Vagina (tissue), 2 donors: ENCODE results near the gene OTOS. TPM values are rescaled to one million over a fixed set of nuclear protein-coding genes. Genes with fewer than 3 reads are reported as not detected.

Source experiments
- DNase-seq, 2 donors: peaks; one replicate each; pipeline ENCODE4 v3.0.0-alpha.2; 2017; ENCODE audit errors: extremely low spot score in 2 of 2
- H3K27ac ChIP-seq: fragments of 200-600 bp; sonication (generic); one replicate; pipeline ENCODE4 v1.5.1; 2019
- H3K27me3 ChIP-seq: fragments of 200-600 bp; sonication (generic); one replicate; pipeline ENCODE4 v1.5.1; 2019
- H3K36me3 ChIP-seq, 2 donors: fragments of 200-600 bp; sonication (generic); one replicate each; pipeline ENCODE4 v1.5.1; 2017 to 2019
- H3K4me1 ChIP-seq: fragments of 200-600 bp; sonication (generic); one replicate; pipeline ENCODE4 v1.5.1; 2019
- H3K4me3 ChIP-seq, 2 donors: fragments of 200-600 bp; sonication (generic); 1 replicate in 1 of 2; 2 replicates in 1 of 2; pipeline ENCODE4 v1.5.1; 2016 to 2019
- H3K9me3 ChIP-seq: fragments of 200-600 bp; sonication (generic); one replicate; pipeline ENCODE4 v1.5.1; 2019
- CTCF ChIP-seq, 3 experiments: fragments of 450-650 bp in 2 of 3; fragments of 200-600 bp in 1 of 3; sonication (generic) in 1 of 3; IDR thresholded peaks; one replicate each; pipeline ENCODE4 v1.5.1; 2017 to 2019; ENCODE audit warnings: antibody characterized with exemption in 3 of 3, mild to moderate bottlenecking in 2 of 3, moderate library complexity in 2 of 3
- POLR2A ChIP-seq, 2 donors: fragments of 450-650 bp; IDR thresholded peaks; one replicate each; pipeline ENCODE4 v1.6.1; 2017; ENCODE audit warnings: antibody characterized with exemption in 2 of 2, mild to moderate bottlenecking in 2 of 2, moderate library complexity in 2 of 2
- POLR2AphosphoS5 ChIP-seq, 2 donors: sonication (generic); formaldehyde crosslinking; IDR thresholded peaks; one replicate each; pipeline ENCODE4 v1.9.0; 2017; ENCODE audit warnings: antibody characterized with exemption in 2 of 2, mild to moderate bottlenecking in 2 of 2, low read depth in 1 of 2; ENCODE audit not compliant: insufficient read depth in 1 of 2
- intact Hi-C: fragments of 100-400 bp; cut with DNase I; formaldehyde crosslinking; loops from one replicate; pipeline ENCODE4 v1.15.1; 2023
- total RNA-seq: library from RNA; depleted of rRNA; stranded (reverse); fragments of >200 nt; gene quantifications from one replicate; pipeline ENCODE4 v1.2.3, GENCODE V29; 2016

Gene OTOS
- total RNA-seq, 1 donor from 2014 or later = not detected

- intact Hi-C loops = no loop called here
- Histone ChIP-seq H3K36me3 (no peaks in the 10 kb centered on the region), H3K4me3 (no peak overlapping the region), H3K27ac (no peak overlapping the region), H3K4me1 (no peaks in the 10 kb centered on the region), H3K9me3 (no peaks in the 10 kb centered on the region), H3K27me3 (no peaks in the 10 kb centered on the region)
- DNase-seq = no peak
- no peak for TF ChIP-seq CTCF (IDR thresholded peaks at IDR 0.05)
- no peak for TF ChIP-seq POLR2A (IDR thresholded peaks at IDR 0.05)
- TF ChIP-seq POLR2AphosphoS5 (IDR thresholded peaks at IDR 0.05; ENCODE audit: insufficient read depth in 1 of 2, low read depth in 1 of 2) = no peak
Measured at GRCh38 chr2:240157147-240157470, 16.7 kb upstream of the OTOS start.

GRCh38 chr2:240156435-240157146 is 16.1 kb upstream of the OTOS start:
- Histone ChIP-seq H3K4me3 (no peak overlapping the region), H3K27ac (no peak overlapping the region), H3K9me3 (no peaks in the 10 kb centered on the region), H3K27me3 (no peaks in the 10 kb centered on the region), H3K4me1 (no peaks in the 10 kb centered on the region), H3K36me3 (no peaks in the 10 kb centered on the region)
- TF ChIP-seq CTCF (IDR thresholded peaks at IDR 0.05) = no peak
- no peak for TF ChIP-seq POLR2AphosphoS5 (IDR thresholded peaks at IDR 0.05; ENCODE audit: insufficient read depth in 1 of 2, low read depth in 1 of 2)
- no peak for TF ChIP-seq POLR2A (IDR thresholded peaks at IDR 0.05)
- no peak for DNase-seq
- intact Hi-C loops = no loop called here

GRCh38 chr2:240155745-240156390 is 15.4 kb upstream of the OTOS start:
- no peak for DNase-seq
- no peaks in the 10 kb centered on the region for H3K36me3 ChIP-seq
- TF ChIP-seq CTCF (IDR thresholded peaks at IDR 0.05) = no peak
- TF ChIP-seq POLR2AphosphoS5 (IDR thresholded peaks at IDR 0.05; ENCODE audit: insufficient read depth in 1 of 2, low read depth in 1 of 2) = no peak
- TF ChIP-seq POLR2A (IDR thresholded peaks at IDR 0.05) = no peak
- H3K4me3 ChIP-seq = no peak overlapping the region
- no peaks in the 10 kb centered on the region for H3K4me1 ChIP-seq
- intact Hi-C loops = no loop called here
- H3K27me3 ChIP-seq = no peaks in the 10 kb centered on the region
- H3K9me3 ChIP-seq = no peaks in the 10 kb centered on the region
- H3K27ac ChIP-seq = no peak overlapping the region

- Histone ChIP-seq H3K4me1 (no peaks in the 10 kb centered on the region), H3K9me3 (no peaks in the 10 kb centered on the region), H3K36me3 (no peaks in the 10 kb centered on the region), H3K27me3 (no peaks in the 10 kb centered on the region), H3K4me3 (no peak overlapping the region), H3K27ac (no peak overlapping the region)
- TF ChIP-seq POLR2A (IDR thresholded peaks at IDR 0.05) (no peak), CTCF (IDR thresholded peaks at IDR 0.05) (no peak), POLR2AphosphoS5 (IDR thresholded peaks at IDR 0.05; ENCODE audit: insufficient read depth in 1 of 2, low read depth in 1 of 2) (no peak)
- intact Hi-C loops = no loop called here
- no peak for DNase-seq
Measured at GRCh38 chr2:240155048-240155744, 14.7 kb upstream of the OTOS start.

- H3K27me3 ChIP-seq = no peaks in the 10 kb centered on the region
- no peaks in the 10 kb centered on the region for H3K9me3 ChIP-seq
- H3K27ac ChIP-seq = no peak overlapping the region
- no peak overlapping the region for H3K4me3 ChIP-seq
- intact Hi-C loops = no loop called here
- DNase-seq = no peak
- H3K36me3 ChIP-seq = no peaks in the 10 kb centered on the region
- H3K4me1 ChIP-seq = no peaks in the 10 kb centered on the region
- no peak for TF ChIP-seq POLR2A (IDR thresholded peaks at IDR 0.05)
Measured at GRCh38 chr2:240154606-240155005, 14.1 kb upstream of the OTOS start.
